Stimulated activated naive CD4-positive, alpha-beta T cell treated with Interleukin-2 at 50 U/mL for 16 hours (primary cell): ENCODE results near the gene FAM135A.
"Not testable (repeated sequence)": the region's sequence is repeated elsewhere in the genome, so short reads cannot be mapped to it uniquely, and the experiment has no call there.

Experiments used
- DNase-seq: peaks from one replicate; lab custom pipeline; 2025; lab: John Stamatoyannopoulos, UW

The FAM135A gene

GRCh38 chr6:70547313-70547712, 134.0 kb downstream of the FAM135A start:
- DNase-seq = no peak

DNA sequence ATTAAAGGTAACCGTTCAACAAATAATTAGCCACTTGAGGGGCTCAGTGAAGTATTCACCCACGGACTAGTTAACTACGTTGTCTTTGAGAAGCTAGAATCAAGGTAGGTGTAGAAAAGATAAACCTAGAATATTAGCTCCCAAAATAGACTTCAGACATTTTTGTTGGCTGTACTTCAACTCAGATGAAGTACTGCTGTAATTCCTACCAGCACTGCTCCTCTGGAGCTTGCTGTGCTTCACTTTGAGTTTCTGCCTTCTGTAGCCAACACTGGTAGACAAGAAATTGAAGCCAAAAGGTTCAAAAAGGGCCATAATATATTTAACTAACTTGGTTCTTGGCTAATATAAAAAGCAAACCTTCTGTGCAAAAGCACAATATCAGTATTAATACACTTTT, 134.6 kb downstream of the FAM135A start:
- DNase-seq = no peak

DNA sequence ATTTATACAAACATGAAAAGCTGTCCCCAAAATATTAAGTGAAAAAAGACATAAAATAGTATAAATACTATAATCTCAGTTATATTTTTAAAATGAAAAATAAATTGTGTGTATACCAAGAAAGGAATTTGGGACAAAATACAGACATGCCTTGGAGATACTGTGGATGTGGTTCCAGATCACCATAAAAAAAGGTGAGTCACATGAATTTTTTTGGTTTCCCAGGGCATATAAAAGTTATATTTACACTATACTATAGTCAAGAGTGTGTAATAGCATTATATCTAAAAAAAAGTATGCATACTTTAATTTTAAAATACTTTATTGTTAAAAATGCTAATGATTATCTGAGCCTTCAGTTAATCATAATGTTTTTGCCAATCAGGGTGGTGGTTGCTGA, 136.0 kb downstream of the FAM135A start:
- no peak for DNase-seq

DNA sequence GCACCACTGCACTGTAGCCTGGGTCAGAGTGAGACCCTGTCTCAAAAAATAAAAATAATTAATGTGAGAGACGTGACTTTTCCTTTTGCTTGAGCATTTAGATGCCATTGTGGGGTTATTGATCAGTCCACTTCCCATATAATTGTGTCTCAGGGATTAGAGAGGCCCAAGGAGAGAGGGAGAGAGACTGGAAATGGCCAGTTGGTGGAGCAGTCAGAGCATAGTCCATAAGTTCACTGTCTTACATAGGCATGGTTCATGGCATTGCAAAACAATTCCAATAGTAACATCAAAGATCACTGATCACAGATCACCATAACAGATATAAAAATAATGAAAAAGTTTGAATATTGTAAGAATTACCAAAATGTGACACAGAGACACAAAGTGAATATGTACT, 138.3 kb downstream of the FAM135A start:
- DNase-seq = no peak

GRCh38 chr6:70552286-70552940, 139.1 kb downstream of the FAM135A start:
- not testable (repeated sequence) for DNase-seq

DNA sequence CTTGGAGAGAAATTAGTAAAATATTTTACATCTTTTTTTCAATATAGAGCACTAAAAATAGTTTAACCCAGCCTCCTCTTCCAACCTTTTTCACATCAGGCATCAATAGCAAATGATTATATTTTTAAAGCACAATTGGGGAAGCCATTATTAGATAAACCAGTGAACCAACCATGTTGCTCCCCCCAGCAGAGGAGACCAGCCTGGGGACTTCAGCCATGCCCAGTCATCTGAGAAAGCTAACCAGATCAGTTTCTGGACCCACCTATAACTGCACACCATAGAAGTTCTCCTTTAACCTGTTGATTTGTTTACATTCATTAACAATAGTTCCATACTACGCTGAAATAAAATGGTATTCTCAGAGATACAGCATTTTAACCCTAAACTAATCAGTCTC, 139.7 kb downstream of the FAM135A start:
- no peak for DNase-seq

DNA sequence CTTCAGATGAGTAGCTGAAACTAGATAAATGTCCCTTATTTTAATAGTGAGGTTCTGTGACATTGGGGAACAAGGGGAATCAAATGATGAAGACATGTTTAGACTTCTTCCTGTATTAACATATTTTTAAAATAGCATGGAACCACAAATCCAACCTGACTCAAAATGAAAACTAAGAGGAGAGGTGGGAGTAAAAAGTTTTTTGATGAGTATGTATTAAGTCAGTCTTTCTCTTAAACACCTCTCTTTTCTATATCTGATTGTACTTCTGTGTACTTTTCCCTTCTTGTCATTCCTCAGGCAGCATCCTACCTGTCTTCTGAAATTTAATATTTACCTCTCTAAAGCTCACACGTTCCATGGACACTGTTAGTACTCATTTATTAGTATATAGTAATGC, 144.7 kb downstream of the FAM135A start:
- DNase-seq = no peak

- not testable (repeated sequence) for DNase-seq
Observed at GRCh38 chr6:70562401-70562800, 149.1 kb downstream of the FAM135A start.

GRCh38 chr6:70563530-70563929, 150.2 kb downstream of the FAM135A start:
- DNase-seq = no peak

DNA sequence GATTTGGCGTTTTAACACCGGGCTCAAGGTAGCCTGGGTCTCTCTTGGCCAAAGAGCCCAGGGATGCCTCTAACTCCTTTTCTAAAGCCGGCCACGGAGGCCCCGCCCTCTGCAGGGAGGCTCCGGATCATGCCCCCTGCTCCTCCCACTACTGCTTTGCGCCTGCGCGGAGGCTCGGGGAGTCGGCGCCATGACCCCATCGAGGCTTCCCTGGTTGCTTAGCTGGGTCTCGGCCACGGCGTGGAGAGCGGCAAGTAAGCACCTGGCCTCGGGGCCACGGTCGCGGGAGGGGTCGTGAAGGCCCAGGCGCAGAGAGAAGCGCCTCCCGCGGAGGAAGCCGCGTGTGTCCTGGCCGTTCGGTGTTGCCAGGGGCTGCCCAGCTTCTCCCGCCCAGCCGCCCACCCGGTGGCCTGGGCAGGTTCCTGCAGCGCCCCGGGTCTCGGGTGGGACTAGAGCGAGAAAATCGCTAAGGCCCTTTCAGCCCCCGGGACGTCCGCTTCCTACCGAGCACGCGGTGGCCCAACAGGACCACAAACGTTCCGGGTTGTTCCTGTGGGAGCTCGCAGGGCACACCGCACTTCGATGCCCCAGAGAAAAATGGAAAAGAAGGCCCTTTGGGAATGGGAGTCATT, 153.6 kb downstream of the FAM135A start, which contains the start of gene SDHAF4:
SDHAF4 (plus strand) TSS at position 180 of the 632 bp plus-strand sequence; CDS start at position 191, 11 bp downstream.
- DNase-seq = peak; percentile 95

- no peak for DNase-seq
Observed at GRCh38 chr6:70574643-70575042, 161.3 kb downstream of the FAM135A start.

DNA sequence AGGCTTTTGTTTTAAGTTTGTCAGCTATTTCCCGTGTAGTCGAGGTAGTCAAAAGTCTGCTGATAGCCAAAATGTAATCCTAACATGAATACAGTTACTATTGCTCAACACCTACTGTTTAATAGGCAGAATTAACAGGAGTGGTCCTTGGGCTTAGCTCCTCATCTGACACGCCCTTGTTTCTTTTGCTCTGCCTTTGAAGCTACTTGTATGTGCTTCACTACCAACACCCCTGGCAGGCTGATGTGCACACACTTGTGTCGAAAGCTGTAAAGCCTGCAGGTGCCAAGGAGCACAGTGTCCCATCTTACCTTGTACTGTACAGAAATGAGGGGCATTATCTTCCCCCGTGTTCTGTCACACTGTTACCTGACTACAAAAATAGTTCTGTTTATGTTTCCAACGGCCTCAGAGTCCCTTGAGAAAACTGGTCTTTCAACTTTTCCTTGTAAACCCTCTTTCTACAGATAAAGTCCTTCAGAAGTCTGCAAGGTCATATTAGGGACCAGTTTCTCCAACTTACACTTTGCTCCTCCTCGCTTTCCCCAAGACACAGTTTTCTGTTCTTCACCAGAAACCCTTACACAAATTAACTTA, 162.7 kb downstream of the FAM135A start:
- DNase-seq = no peak

GRCh38 chr6:70586114-70586513, 172.8 kb downstream of the FAM135A start:
- DNase-seq = no peak

DNA sequence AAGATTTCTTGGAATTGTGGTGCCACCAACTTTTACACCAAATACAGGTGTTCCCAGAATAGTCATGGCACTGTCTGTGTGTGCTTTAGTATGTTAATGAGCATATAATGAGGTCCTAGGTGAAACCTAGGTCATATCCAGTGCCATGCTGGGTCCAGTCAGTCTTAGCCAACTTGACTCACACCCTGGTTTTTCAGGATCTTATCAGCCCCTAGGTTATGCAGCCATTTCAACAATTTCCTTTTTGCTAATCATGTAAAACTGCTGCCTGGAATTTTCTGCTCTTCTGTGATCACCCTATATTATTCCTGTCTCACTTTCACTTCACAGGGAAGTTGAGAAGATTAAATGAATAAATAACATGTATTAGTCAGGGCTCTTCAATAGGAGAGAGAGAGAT, 177.1 kb downstream of the FAM135A start:
- no peak for DNase-seq

GRCh38 chr6:70592391-70593117, 179.2 kb downstream of the FAM135A start:
- DNase-seq = no peak

DNA sequence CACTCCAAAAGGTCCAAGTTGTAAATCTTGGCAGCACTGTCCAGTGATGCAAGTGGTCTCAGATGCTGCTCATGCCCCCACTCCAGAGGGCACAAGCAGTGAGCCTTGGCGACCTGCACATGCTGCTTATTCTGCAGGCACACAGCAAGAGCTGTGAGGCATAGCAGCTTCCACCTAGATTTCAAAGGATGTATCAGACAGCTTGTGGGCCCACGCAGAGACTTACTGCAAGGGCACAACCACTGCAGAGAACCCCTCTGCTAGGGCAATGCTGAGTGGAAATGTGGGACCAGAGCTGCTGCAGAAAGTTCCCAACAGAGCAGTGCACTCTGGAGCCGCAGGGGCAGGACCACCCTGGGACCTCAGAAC, 179.8 kb downstream of the FAM135A start:
- no peak for DNase-seq

GRCh38 chr6:70599187-70599586, 185.9 kb downstream of the FAM135A start:
- peak; percentile 1 for DNase-seq

DNA sequence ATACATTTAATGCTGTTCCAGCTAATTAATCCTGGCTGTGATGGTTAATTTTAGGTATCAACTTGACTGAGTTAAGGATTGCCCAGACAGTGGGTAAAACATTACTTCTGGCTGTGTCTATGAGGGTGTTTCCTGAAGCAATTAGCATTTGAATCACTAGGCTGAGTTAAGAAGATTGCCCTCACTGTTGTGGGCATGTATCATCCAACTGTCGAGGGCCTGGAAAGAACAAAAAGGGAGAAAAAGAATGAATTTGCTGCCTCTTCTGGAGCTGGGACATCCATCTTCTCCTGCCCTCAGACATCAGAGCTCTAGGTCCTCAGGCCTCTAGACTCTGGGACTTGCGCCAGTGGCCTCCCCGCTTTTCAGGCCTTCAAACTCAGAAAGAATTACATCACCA, 187.7 kb downstream of the FAM135A start:
- DNase-seq = no peak

- DNase-seq = no peak
Observed at GRCh38 chr6:70604254-70604653, 190.9 kb downstream of the FAM135A start.

DNA sequence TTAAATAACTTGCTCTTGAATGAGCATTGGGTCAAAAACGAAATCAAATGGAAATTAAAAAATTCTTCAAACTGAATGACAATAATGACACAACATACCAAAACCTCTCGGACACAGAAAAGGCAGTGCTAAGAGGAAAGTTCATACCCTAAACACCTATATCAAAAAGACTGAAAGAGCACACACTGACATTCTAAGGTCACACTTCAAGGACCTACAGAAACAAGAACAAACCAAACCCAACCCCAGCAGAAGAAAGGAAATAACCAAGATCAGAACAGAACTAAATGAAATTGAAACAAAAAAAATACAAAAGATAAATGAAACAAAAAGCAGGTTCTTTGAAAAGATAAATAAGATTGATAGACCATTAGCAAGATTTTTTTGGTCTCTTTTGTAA, 194.1 kb downstream of the FAM135A start:
- DNase-seq = not testable (repeated sequence)

DNA sequence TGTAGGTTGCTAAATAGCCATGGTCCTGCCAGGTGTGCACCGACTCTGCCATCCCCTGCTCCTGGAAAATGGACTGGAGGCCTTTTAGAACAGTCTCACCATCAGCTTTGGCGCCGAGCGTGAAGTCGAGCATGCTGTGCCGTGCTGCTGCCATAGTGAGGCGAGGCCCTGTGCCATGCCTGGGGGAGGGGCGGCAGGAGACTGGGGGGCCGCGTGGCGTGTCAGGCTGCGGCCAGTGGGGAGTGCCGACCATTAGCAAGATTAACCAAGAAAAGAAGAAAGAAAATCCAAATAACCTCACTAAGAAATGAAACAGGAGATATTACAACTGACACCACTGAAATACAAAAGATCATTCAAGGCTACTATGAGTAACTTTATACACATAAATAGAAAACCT, 195.9 kb downstream of the FAM135A start:
- DNase-seq = not testable (repeated sequence)
